GM10266 (cell line): ENCODE results near the gene ADAM17.

Experiments used
- DNase-seq: peaks from one replicate; pipeline ENCODE4 v3.0.0; 2012; ENCODE audit errors: extremely low spot score
- CTCF ChIP-seq: IDR thresholded peaks from 2 replicates; pipeline ENCODE4 v1.5.1; 2012; ENCODE audit warnings: mild to moderate bottlenecking, low read depth; ENCODE audit not compliant: control insufficient read depth, insufficient read depth; ENCODE audit errors: missing control alignments

Gene ADAM17

DNA sequence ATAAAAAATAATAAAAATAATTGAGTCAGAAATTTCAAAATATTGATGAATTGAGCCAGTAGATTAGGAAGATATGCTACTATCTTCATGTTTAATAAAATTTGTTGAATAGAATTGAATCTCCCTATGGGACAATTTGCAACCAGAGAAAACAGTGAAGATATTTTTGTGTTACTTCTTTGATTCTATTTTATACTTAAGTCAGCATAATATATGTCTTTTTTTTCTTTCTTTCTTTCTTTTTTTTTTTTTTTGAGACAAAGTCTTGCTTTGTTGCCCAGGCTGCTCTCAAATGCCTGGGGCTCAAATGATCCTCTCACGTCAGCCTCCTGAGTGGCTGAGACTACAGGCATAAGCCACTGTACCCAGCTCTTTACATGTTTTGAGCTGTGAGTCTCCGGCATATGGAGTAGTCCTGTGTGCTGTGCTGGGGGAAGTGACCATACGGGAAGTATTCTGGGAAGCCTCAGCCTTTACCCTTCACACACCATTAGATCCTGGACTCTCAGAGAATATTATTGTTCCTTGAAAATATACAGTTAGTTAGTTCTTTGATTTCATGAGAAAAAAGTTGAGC lies 95.1 kb downstream of the ADAM17 start:
- no peak for TF ChIP-seq CTCF
- DNase-seq, result no peak

- TF ChIP-seq CTCF, result no peak
- DNase-seq, result no peak
These were observed 104.4 kb downstream of the ADAM17 start for GRCh38 chr2:9451231-9451630.

- no peak for TF ChIP-seq CTCF
- no peak for DNase-seq
These were observed 110.5 kb downstream of the ADAM17 start for GRCh38 chr2:9445089-9445488.

- TF ChIP-seq CTCF, result no peak
- no peak for DNase-seq
These were observed 112.1 kb downstream of the ADAM17 start for GRCh38 chr2:9443526-9443925.

DNA sequence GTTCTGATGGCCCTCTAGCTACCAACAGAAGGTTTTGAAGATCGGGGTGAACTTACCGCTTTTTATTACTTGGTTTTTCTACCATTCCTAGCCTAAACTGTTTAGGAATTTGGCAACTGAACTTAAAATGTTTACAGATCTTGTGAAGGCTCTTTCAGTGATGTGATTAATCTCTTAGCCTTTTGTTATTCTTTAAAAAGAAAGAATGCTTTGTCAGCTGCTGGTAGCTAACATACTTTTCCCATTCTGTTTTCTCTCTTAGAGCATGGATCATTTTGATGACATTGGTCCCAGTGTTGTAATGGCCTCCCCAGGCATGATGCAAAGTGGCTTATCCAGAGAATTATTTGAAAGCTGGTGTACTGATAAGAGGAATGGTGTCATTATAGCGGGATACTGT lies 114.1 kb downstream of the ADAM17 start:
- TF ChIP-seq CTCF, result no peak
- no peak for DNase-seq

- TF ChIP-seq CTCF, result no peak
- DNase-seq, result no peak
These were observed 115.4 kb downstream of the ADAM17 start for GRCh38 chr2:9440058-9440727.

GRCh38 chr2:9439536-9439935 lies 116.1 kb downstream of the ADAM17 start:
- TF ChIP-seq CTCF, result no peak
- no peak for DNase-seq
